Measurements from ENCODE around the gene AGBL1.

AGBL1 gene

GRCh38 chr15:86590461-86590860, 510.8 kb downstream of the AGBL1 start:
- DNase-seq (ENCODE audit: low read depth): no peak

GRCh38 chr15:86591158-86591557, 511.5 kb downstream of the AGBL1 start:
- no peak for DNase-seq (ENCODE audit: low read depth)

- no peak for DNase-seq (ENCODE audit: low read depth)
These were observed 512.5 kb downstream of the AGBL1 start for GRCh38 chr15:86591994-86592735.

- DNase-seq (ENCODE audit: low read depth): no peak
These were observed 516.1 kb downstream of the AGBL1 start for GRCh38 chr15:86595741-86596140.

- DNase-seq (ENCODE audit: low read depth): no peak
These were observed 523.8 kb downstream of the AGBL1 start for GRCh38 chr15:86603466-86603865.

- no peak for DNase-seq (ENCODE audit: low read depth)
These were observed 529.0 kb downstream of the AGBL1 start for GRCh38 chr15:86608461-86609205.

- DNase-seq (ENCODE audit: low read depth): no peak
These were observed 529.6 kb downstream of the AGBL1 start for GRCh38 chr15:86609275-86609674.

GRCh38 chr15:86610038-86610437, 530.4 kb downstream of the AGBL1 start:
- no peak for DNase-seq (ENCODE audit: low read depth)

GRCh38 chr15:86611417-86612040, 531.9 kb downstream of the AGBL1 start:
- no peak for DNase-seq (ENCODE audit: low read depth)

- no peak for DNase-seq (ENCODE audit: low read depth)
These were observed 535.7 kb downstream of the AGBL1 start for GRCh38 chr15:86615411-86615810.

GRCh38 chr15:86615816-86616215, 536.1 kb downstream of the AGBL1 start:
- DNase-seq (ENCODE audit: low read depth): no peak

- no peak for DNase-seq (ENCODE audit: low read depth)
These were observed 537.1 kb downstream of the AGBL1 start for GRCh38 chr15:86616771-86617170.

GRCh38 chr15:86620157-86620556, 540.5 kb downstream of the AGBL1 start:
- no peak for DNase-seq (ENCODE audit: low read depth)

- DNase-seq (ENCODE audit: low read depth): no peak
These were observed 541.1 kb downstream of the AGBL1 start for GRCh38 chr15:86620641-86621349.

GRCh38 chr15:86623236-86623635, 543.6 kb downstream of the AGBL1 start:
- DNase-seq (ENCODE audit: low read depth): no peak

- peak; percentile 46 for DNase-seq (ENCODE audit: low read depth)
These were observed 544.8 kb downstream of the AGBL1 start for GRCh38 chr15:86624261-86625036.

GRCh38 chr15:86629409-86630356, 550.0 kb downstream of the AGBL1 start:
- no peak for DNase-seq (ENCODE audit: low read depth)

- no peak for DNase-seq (ENCODE audit: low read depth)
These were observed 551.3 kb downstream of the AGBL1 start for GRCh38 chr15:86630946-86631345.

GRCh38 chr15:86634146-86634545, 554.5 kb downstream of the AGBL1 start:
- DNase-seq (ENCODE audit: low read depth): no peak

GRCh38 chr15:86634992-86635638, 555.4 kb downstream of the AGBL1 start:
- no peak for DNase-seq (ENCODE audit: low read depth)

Data from stimulated activated CD8-positive, alpha-beta memory T cell treated with anti-CD3 and anti-CD28 coated beads, Interleukin-12 subunit alpha, Interleukin-12 subunit beta, amount 100 ng/mL, for 1 hour (primary cell).